ENCODE results near the gene ZNF366. TPM values are rescaled to one million over a fixed set of nuclear protein-coding genes. Genes with fewer than 3 reads are reported as not detected.

The ZNF366 gene
- total and polyA plus RNA-seq, 2 of the 13 experiments (the other 11 are each of a cell fraction or from before 2014, with no cell fraction given) = not detected

DNA sequence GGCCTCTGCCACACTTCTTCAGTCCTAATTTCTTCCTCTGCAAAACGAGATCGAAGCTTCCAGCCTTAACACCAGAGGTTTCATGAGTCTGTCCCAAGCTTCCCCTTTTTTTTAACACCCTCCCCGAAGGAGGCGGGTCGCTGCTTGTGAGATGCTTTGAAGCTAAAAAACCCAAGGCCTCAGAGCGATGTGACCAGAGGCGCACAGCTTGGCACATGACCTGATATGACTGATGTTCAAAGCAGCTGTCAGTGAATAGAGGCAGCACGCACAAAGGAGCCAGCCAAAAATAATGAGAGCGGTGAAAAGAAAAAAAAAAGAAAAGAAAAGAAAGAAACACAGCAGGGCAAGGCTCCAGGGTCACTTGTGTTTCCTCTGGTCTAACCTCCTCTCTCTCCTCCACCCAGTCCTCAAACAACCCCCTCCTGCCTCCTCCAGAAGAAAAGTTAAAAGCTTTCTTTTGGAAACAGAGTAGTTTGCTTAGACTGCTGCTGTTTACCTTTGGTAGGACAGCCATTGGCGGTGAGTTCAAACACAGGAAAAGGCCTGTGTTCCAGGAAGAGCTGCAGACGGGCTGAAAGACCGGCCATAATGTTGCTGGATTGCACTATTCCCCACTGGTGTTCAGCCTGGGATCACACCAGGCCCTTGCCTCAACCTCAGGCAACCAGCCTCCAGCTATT is 10.9 kb upstream of the ZNF366 start:
- POLR2A ChIA-PET = no interaction called here

More for the DNA sequence above, 10.9 kb upstream of the ZNF366 start:
- Histone ChIP-seq H2AFZ (ENCODE audit: low read length) (no peak overlapping the region), H3K9me3 (ENCODE audit: low read length) (no peaks in the 10 kb centered on the region), H3K9ac (ENCODE audit: insufficient read depth, low read depth, low read length) (no peak overlapping the region), H3K4me2 (ENCODE audit: low read depth, low read length) (peak overlapping the region; percentile 16; the same call in 1 of the 2 replicates), H3K27me3 (ENCODE audit: control insufficient read depth in 1 of 2, insufficient read depth in 2 of 2, low read length in 2 of 2) (no peaks in the 10 kb centered on the region), H3K4me3 (replicated peaks in 1 of 3; ENCODE audit: insufficient read depth in 1 of 3, low read depth in 2 of 3, low read length in 3 of 3) (no peak overlapping the region), H3K79me2 (ENCODE audit: insufficient read depth, low read length) (no peaks in the 10 kb centered on the region), H3K36me3 (replicated peaks in 1 of 2; ENCODE audit: control insufficient read depth in 1 of 2, insufficient read depth in 2 of 2, low read length in 2 of 2) (no peaks in the 10 kb centered on the region), H3K4me1 (ENCODE audit: insufficient read depth, low read length) (peaks cover 11% of the 10 kb centered on the region), H3K27ac (ENCODE audit: extremely low read length, insufficient read depth, low read length) (no peak overlapping the region), H4K20me1 (ENCODE audit: insufficient read depth, low read length) (no peaks in the 10 kb centered on the region)
- intact Hi-C loops (cut with micrococcal nuclease; ENCODE audit: unreplicated experiment) (no loop called here), in situ Hi-C loops (cut with HindIII; ENCODE audit: extremely low pct_ligation_motif_present, low pct_unique_long_range_greater_than_20kb) (no loop called here)
- 22% methylated on average over 12 of the region's 12 CpGs for WGBS (ENCODE audit: low lambda C conversion rate)
- TF ChIP-seq, protein P1, sequence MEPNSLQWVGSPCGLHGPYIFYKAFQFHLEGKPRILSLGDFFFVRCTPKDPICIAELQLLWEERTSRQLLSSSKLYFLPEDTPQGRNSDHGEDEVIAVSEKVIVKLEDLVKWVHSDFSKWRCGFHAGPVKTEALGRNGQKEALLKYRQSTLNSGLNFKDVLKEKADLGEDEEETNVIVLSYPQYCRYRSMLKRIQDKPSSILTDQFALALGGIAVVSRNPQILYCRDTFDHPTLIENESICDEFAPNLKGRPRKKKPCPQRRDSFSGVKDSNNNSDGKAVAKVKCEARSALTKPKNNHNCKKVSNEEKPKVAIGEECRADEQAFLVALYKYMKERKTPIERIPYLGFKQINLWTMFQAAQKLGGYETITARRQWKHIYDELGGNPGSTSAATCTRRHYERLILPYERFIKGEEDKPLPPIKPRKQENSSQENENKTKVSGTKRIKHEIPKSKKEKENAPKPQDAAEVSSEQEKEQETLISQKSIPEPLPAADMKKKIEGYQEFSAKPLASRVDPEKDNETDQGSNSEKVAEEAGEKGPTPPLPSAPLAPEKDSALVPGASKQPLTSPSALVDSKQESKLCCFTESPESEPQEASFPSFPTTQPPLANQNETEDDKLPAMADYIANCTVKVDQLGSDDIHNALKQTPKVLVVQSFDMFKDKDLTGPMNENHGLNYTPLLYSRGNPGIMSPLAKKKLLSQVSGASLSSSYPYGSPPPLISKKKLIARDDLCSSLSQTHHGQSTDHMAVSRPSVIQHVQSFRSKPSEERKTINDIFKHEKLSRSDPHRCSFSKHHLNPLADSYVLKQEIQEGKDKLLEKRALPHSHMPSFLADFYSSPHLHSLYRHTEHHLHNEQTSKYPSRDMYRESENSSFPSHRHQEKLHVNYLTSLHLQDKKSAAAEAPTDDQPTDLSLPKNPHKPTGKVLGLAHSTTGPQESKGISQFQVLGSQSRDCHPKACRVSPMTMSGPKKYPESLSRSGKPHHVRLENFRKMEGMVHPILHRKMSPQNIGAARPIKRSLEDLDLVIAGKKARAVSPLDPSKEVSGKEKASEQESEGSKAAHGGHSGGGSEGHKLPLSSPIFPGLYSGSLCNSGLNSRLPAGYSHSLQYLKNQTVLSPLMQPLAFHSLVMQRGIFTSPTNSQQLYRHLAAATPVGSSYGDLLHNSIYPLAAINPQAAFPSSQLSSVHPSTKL (CRISPR knock-in tag; IDR thresholded peaks at IDR 0.05) = 0 out of 2 replicates have a peak, but pooled peaks have one; percentile 19
- no peak for TF ChIP-seq SNAPC2 (CRISPR knock-in tag; IDR thresholded peaks at IDR 0.05)
- TF ChIP-seq PHF21A (CRISPR knock-in tag; IDR thresholded peaks at IDR 0.05) = no peak
- no peak for TF ChIP-seq ZBTB7B (CRISPR knock-in tag; IDR thresholded peaks at IDR 0.05)
- TF ChIP-seq, protein P2, sequence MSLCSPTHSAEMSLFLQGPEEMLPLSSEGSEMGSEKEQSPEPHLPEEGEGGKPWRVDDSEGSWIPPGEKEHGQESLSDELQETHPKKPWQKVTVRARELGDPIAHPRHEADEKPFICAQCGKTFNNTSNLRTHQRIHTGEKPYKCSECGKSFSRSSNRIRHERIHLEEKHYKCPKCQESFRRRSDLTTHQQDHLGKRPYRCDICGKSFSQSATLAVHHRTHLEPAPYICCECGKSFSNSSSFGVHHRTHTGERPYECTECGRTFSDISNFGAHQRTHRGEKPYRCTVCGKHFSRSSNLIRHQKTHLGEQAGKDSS (CRISPR knock-in tag; IDR thresholded peaks at IDR 0.05; ENCODE audit: borderline replicate concordance, low read depth) = no peak
- TF ChIP-seq ZNF253 (CRISPR knock-in tag; IDR thresholded peaks at IDR 0.05; ENCODE audit: borderline replicate concordance) = no peak
- no peak for TF ChIP-seq ZNF274 (CRISPR knock-in tag; IDR thresholded peaks at IDR 0.05)
- TF ChIP-seq FOXA1 (IDR thresholded peaks at IDR 0.05) = no peak
- TF ChIP-seq FOXA1 (CRISPR knock-in tag; IDR thresholded peaks at IDR 0.05) = 0 out of 2 replicates have a peak, but pooled peaks have one; percentile 17
- TF ChIP-seq ZNF709 (CRISPR knock-in tag; IDR thresholded peaks at IDR 0.05) = no peak
- TF ChIP-seq, protein P3, sequence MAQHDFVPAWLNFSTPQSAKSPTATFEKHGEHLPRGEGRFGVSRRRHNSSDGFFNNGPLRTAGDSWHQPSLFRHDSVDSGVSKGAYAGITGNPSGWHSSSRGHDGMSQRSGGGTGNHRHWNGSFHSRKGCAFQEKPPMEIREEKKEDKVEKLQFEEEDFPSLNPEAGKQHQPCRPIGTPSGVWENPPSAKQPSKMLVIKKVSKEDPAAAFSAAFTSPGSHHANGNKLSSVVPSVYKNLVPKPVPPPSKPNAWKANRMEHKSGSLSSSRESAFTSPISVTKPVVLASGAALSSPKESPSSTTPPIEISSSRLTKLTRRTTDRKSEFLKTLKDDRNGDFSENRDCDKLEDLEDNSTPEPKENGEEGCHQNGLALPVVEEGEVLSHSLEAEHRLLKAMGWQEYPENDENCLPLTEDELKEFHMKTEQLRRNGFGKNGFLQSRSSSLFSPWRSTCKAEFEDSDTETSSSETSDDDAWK (CRISPR knock-in tag; IDR thresholded peaks at IDR 0.05) = no peak
- no peak for TF ChIP-seq STAG1 (CRISPR knock-in tag; IDR thresholded peaks at IDR 0.05)
- peak; percentile 51; the same call in 1 of the 2 replicates for TF ChIP-seq TCF7 (IDR thresholded peaks at IDR 0.05; ENCODE audit: low read depth)
- no peak for TF ChIP-seq GABPB1 (CRISPR knock-in tag; IDR thresholded peaks at IDR 0.05)
- DNase-seq (ENCODE audit: low spot score) (peak; percentile 26), ATAC-seq (peak; percentile 44; the same call in 1 of the 3 replicates), FAIRE-seq (no peak)
- no TSS peak for BruUV-seq (replicated peaks)
- CTCF ChIA-PET (ENCODE audit: low intra/inter-chr PET ratio, low total read pairs) = no interaction called here

Measured in HepG2 (cell line).